Stimulated activated CD4-positive, alpha-beta T cell treated with anti-CD3 and anti-CD28 coated beads, Interleukin-4, amount 100 ng/mL, for 1 hour (primary cell): ENCODE data around the gene DOCK4.

Experiments used
- DNase-seq: peaks from one replicate; pipeline ENCODE4 v3.0.0-alpha.2; 2020

The DOCK4 gene

GRCh38 chr7:112160130-112160770 lies 45.9 kb downstream of the DOCK4 start:
- no peak for DNase-seq

- no peak for DNase-seq
Observed at GRCh38 chr7:112159351-112159750, 46.8 kb downstream of the DOCK4 start.

- DNase-seq, result no peak
Observed at GRCh38 chr7:112157072-112157471, 49.1 kb downstream of the DOCK4 start.

DNA sequence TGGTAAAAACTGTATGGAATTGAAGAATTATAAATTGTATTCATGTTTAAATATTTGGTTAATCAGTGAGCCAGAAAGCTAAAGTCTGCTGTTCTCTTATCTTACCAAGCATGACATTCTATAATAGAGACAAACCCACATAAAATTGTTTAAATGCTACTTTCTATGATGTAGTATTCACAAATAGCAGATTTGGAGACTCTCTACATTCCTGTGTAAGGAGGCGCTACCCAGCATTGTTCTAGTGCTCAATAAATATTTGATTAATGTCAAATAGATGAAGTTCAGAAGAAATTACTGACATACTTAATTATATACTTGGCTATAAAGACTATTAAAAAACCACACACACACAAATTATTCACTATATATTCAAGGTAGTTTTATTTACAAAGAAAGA lies 49.8 kb downstream of the DOCK4 start:
- no peak for DNase-seq

- DNase-seq, result no peak
Observed at GRCh38 chr7:112154690-112155089, 51.5 kb downstream of the DOCK4 start.

GRCh38 chr7:112152186-112152585 lies 54.0 kb downstream of the DOCK4 start:
- no peak for DNase-seq

DNA sequence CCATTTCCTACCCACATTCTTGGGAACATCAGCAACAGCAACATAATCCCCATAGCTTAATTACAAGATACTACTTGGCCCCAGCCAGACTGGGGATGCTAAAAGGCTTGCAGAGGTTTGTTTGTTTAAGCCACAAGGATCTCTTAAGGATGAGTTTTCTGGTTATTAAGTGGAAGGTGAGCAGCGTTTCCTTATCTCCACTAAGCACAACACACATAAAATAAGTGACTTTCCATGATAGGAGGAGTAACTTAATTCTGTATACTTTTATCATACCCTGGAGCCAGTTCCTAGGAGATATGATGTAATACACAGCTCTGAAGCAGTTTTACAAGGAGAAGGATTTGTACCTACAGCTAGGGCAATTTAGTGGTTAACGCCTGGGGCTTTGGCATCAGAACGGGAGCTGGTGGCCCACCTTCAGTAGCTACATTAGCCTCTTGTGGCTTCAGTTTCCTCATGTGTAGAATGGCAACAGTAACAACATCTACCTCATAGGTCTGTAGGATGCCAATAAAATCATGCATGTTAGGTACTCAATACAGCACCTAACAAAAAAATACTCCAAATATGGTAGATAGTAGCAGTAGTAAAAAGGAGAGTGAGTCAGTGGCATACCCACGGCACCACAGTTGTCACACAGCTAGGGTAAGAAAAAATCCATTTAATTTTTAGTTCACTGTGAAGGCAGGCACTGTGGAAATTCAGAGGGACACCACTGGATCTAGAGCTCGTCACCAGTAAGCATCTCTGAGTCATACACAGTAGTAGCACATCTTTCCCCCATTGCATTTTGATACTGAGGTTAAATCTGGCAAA lies 55.2 kb downstream of the DOCK4 start:
- no peak for DNase-seq

- no peak for DNase-seq
Observed at GRCh38 chr7:112149734-112150133, 56.5 kb downstream of the DOCK4 start.

GRCh38 chr7:112147793-112148361 lies 58.3 kb downstream of the DOCK4 start:
- no peak for DNase-seq

GRCh38 chr7:112145206-112145605 lies 61.0 kb downstream of the DOCK4 start:
- DNase-seq, result no peak

- DNase-seq, result no peak
Observed at GRCh38 chr7:112144284-112145059, 61.7 kb downstream of the DOCK4 start.

DNA sequence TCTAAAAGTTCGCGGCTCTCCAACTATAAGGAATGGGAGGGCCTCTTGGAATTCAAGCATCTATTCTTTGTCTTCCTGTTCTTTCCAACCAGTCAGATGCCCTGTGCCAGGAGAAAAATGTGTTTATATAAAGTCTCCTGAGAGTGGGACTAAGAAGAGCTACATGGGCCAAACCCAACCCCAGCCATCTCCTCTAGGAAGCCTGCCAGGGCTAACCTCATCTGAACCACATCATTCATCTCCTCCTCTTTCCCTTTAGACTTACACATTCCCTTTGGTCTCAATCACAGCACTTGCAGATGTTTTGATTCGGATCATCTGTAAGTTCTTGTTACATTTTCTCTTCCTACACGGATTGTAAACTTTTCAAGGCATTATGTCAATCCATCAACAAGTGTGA lies 62.6 kb downstream of the DOCK4 start:
- no peak for DNase-seq

- DNase-seq, result no peak
Observed at GRCh38 chr7:112143136-112143535, 63.1 kb downstream of the DOCK4 start.

- no peak for DNase-seq
Observed at GRCh38 chr7:112140600-112140999, 65.6 kb downstream of the DOCK4 start.

GRCh38 chr7:112138938-112139337 lies 67.3 kb downstream of the DOCK4 start:
- no peak for DNase-seq

- no peak for DNase-seq
Observed at GRCh38 chr7:112138325-112138852, 67.8 kb downstream of the DOCK4 start.

DNA sequence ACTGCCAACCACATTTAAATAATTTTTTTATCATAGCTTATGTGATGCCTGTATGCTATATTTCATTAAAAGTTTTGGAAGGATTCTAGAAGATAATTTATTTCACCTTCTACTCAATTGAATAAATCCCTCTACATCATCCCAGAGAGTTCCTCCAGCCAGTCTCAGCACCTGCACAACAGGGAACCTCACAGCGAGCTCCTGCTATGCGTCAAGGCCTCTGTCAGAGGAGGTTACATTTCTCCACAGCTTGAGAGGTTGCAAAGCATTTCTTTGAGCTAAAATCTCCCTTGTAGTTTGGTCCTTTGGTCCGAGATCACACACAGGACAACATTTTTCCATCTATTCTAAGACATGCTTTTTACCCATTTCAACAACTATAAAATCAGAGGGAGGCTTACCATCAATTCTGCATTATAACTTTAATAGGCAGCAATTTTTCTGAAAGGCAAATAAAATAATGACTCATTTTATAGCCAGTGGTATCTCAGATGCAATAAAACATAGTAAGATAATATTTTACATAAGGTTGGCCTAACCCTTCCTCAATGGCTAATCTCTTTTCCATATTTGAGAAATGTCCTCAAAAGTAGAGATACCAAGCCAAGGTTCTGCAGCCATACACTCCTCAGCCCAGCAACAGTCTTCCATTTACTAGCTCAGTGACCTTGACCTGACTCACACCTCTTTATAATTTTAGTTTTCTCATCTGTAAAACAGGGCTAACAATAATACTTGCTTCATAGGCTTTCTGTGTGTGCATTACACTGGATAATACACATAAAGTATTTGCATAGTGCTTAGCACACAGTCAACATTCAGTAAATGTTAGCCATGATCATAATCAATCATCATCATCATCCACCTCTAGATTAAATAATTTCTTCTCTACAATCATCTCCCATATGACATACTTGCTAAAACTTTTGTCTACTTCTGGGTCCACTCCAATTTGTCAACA lies 68.8 kb downstream of the DOCK4 start:
- no peak for DNase-seq

- no peak for DNase-seq
Observed at GRCh38 chr7:112136271-112137008, 69.8 kb downstream of the DOCK4 start.

GRCh38 chr7:112135815-112136214 lies 70.4 kb downstream of the DOCK4 start:
- no peak for DNase-seq

DNA sequence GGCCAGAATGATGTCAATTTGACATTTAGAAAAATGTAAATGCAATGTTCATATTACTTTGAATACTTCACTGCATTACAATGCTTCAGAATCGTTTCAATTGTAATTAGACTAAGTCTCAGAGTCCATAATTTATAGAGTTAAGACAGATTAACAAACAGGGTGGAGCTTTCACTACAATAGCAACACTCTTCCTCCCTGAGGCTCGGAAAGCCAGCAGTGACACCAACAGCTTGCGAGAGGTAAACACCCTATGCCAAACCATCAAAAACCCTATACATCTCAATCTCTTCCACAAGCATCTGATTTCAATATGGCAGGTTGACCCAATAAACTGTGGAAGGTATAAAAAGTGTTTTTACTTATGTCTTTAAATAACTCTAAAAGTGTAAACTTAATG lies 72.2 kb downstream of the DOCK4 start:
- DNase-seq, result no peak

- DNase-seq, result no peak
Observed at GRCh38 chr7:112133328-112133727, 72.9 kb downstream of the DOCK4 start.
